HEK293T (cell line): ENCODE results near the gene SYNM.

ENCODE experiments used
- ARNT ChIP-seq: fragments of 450-650 bp; IDR thresholded peaks from 2 replicates; pipeline ENCODE4 v1.6.1; 2017; ENCODE audit warnings: mild to moderate bottlenecking
- BHLHE40 ChIP-seq: fragments of 450-650 bp; IDR thresholded peaks from 2 replicates; pipeline ENCODE4 v1.6.1; 2016; ENCODE audit warnings: mild to moderate bottlenecking, moderate library complexity, borderline replicate concordance
- ELF4 ChIP-seq: fragments of 450-650 bp; IDR thresholded peaks from 2 replicates; pipeline ENCODE4 v1.6.1; 2017; ENCODE audit warnings: antibody characterized with exemption
- FOXM1 ChIP-seq: fragments of 450-650 bp; IDR thresholded peaks from 2 replicates; pipeline ENCODE4 v1.6.1; 2017; ENCODE audit warnings: mild to moderate bottlenecking, borderline replicate concordance
- L3MBTL2 ChIP-seq: fragments of 450-650 bp; conservative IDR thresholded peaks from 2 replicates; pipeline ENCODE4 v1.6.1; 2016; ENCODE audit warnings: mild to moderate bottlenecking
- SUZ12 ChIP-seq: fragments of 450-650 bp; IDR thresholded peaks from 2 replicates; pipeline ENCODE4 v1.6.1; 2016; ENCODE audit warnings: mild to moderate bottlenecking
- TF ChIP-seq, protein P1 (sequence below): fragments of 450-650 bp; IDR thresholded peaks from 2 replicates; pipeline ENCODE4 v1.6.1; 2016

DNA sequence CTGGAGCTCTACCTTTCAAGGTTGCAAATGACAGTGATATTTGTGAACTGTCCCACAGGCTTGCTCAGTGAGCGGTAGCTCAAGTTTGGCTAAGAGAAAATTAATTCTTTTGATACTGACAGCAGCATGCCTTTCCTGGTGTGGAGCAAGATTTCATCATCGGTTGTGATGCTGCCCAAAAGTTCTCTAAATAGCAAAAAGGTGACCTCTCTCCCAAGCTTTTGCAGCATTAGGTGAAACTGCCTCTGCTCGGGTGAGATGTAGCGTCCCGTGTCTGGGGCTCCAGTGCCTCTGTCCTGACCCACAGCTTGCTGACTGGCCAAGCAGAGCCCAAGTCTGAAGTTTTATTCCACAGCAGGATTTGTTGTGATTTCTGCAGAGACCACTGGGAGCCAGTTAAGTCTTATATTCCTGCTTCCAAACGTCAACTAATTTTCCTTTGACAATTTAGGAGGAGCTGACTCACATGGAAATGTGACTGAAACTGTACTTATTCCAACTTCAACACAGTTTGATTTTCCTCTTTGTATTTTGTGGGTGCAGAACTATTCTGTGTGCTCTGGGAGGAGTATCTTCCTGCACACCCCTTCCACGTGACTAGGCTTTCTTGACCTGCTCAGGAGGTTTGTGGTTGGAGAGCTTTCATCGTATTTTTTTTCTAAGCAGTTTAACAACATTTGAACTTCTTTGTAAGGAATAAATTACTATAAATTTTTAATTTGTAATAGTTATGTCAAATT is 5.9 kb downstream of the SYNM start:
- TF ChIP-seq ARNT = no peak
- no peak for TF ChIP-seq ELF4
- no peak for TF ChIP-seq FOXM1
- no peak for TF ChIP-seq BHLHE40
- TF ChIP-seq SUZ12 = no peak
- TF ChIP-seq, protein P1, sequence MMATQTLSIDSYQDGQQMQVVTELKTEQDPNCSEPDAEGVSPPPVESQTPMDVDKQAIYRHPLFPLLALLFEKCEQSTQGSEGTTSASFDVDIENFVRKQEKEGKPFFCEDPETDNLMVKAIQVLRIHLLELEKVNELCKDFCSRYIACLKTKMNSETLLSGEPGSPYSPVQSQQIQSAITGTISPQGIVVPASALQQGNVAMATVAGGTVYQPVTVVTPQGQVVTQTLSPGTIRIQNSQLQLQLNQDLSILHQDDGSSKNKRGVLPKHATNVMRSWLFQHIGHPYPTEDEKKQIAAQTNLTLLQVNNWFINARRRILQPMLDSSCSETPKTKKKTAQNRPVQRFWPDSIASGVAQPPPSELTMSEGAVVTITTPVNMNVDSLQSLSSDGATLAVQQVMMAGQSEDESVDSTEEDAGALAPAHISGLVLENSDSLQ = no peak
- no peak for TF ChIP-seq L3MBTL2
